CD8-positive, alpha-beta memory T cell (primary cell): ENCODE data around the gene GNG4. TPM values are rescaled to one million over a fixed set of nuclear protein-coding genes. Genes with fewer than 3 reads are reported as not detected.

Experiments used
- polyA plus RNA-seq: library from polyadenylated mRNA; unstranded; fragments of 300-500 nt; fragmentation: Illumina TruSeq; gene quantifications from one replicate; pipeline ENCODE4 v1.2.3, GENCODE V29; 2021
- total RNA-seq, 2 experiments: library from RNA; stranded (reverse); gene quantifications; one replicate each; pipeline ENCODE4 v1.2.3, GENCODE V29; 2021

The GNG4 gene
- total and polyA plus RNA-seq, 3 experiments from 2014 or later = 5.2 to 5.6 TPM; not detected in 1

Other genes with a start within 250 kb of the GNG4 start
- gene B3GALNT2, start 145.3 kb downstream of the GNG4 start, total RNA-seq = 10 to 100 TPM; 14.4 to 15.6 TPM
- gene B3GALNT2, start 145.3 kb downstream of the GNG4 start, polyA plus RNA-seq = 5.0 TPM
- gene LYST, start 217.1 kb upstream of the GNG4 start, total RNA-seq = 10 to 100 TPM; 76.9 to 79.9 TPM
- gene LYST, start 217.1 kb upstream of the GNG4 start, polyA plus RNA-seq = 24.1 TPM